ENCODE results near the gene DUSP22.
"Not testable (repeated sequence)": the region's sequence is repeated elsewhere in the genome, so short reads cannot be mapped to it uniquely, and the experiment has no call there.

The DUSP22 gene
- total RNA-seq = 24.0 reads per million, percentile 51 among the genes with 10 or more reads in this experiment

DNA sequence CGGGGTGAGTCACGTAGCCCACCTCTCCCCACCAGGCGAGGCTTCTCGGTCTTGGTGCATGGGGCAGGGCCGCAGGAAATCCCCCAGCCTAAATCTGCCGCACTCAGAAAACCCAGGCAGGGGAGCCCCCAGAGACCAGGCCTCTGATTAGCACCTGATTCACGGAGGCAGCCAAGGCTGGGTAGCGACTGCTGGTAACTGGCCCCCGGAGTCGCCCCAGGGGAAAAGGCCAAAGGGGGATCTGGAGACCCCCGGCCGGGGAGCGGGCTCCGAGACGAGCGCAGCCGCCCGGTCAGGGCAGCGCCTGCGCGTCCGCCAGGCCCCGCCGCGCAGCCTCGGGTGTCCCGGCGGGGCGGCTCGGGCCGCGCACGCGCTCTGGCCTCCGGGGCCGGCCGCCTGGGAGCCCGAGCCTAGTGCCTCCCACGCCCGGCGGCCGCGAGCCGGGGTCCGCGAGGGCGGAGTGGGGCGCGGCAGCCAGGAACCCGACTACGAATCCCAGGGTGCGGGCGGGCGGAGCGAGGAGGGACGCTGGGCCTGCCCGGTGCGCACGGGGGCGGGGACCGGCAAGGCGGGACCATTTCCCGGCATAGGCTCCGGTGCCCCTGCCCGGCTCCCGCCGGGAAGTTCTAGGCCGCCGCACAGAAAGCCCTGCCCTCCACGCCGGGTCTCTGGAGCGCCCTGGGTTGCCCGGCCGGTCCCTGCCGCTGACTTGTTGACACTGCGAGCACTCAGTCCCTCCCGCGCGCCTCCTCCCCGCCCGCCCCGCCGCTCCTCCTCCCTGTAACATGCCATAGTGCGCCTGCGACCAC, at the start of gene DUSP22:
Gene DUSP22 (plus strand): TSS at position 791 of the 809 bp plus-strand sequence. CDS start 53 bp downstream, outside the sequence.
- peak; percentile 76 for DNase-seq

- no peak for DNase-seq
Observed at GRCh38 chr6:246352-246751, 45.9 kb upstream of the DUSP22 start.

- no peak for DNase-seq
Observed at GRCh38 chr6:247351-247750, 44.9 kb upstream of the DUSP22 start.

- not testable (repeated sequence) for DNase-seq
Observed at GRCh38 chr6:248046-248445, 44.2 kb upstream of the DUSP22 start.

GRCh38 chr6:250676-251075, 41.6 kb upstream of the DUSP22 start:
- DNase-seq = no peak

DNA sequence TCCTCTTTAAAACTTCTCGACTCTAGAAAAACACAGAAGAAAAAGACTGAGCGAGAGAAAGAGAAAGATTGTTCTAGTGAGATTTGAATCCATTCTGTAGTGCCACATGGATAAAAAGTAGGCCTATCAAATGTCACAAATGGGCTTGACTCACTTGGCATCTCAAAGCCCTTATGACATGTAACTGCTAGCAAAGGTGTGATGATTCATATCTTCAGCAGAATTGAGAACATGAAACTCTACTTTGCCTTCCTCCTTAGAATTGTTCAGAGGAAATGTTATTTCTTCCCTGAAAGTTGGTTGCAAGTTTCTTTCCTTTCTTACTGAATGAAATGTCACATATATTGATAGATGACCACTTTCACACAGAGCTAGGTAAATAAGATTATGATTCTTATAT, 40.4 kb upstream of the DUSP22 start:
- DNase-seq = no peak

DNA sequence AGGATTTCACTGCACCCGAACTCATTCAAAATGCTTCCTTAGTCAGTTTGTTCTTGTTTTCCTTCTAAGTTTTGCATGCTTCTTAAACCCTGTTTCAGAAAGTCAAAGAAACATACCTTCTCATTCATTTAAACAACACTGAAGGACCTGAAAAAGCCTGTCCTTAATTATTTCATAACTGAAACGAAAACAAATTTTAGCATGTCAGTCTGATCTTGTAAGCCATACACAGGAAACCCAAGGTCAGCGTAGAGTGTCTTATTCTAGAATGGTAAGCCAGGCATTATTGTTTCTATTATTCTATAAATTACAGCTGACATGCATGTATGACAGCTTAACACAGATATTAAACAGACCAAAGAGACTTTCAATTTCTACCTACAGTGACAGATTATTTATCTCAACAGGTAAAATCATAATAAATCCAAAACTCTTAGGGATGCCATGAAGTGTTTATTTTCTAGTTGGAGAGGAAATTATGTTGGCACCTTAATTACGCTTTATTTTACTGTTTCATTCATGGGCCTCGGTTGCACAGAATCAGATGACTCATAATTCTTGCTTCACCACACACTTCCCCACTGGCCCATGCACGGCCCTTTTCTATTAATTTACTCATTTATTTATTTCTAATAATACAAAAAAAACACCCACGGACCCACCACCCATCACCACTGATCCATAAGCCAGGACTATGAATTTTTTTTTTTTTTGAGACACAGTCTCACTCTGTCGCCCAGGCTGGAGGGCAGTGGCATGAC, 39.3 kb upstream of the DUSP22 start:
- DNase-seq = no peak

GRCh38 chr6:254016-254415, 38.3 kb upstream of the DUSP22 start:
- DNase-seq = no peak

- DNase-seq = no peak
Observed at GRCh38 chr6:255041-255750, 37.1 kb upstream of the DUSP22 start.

DNA sequence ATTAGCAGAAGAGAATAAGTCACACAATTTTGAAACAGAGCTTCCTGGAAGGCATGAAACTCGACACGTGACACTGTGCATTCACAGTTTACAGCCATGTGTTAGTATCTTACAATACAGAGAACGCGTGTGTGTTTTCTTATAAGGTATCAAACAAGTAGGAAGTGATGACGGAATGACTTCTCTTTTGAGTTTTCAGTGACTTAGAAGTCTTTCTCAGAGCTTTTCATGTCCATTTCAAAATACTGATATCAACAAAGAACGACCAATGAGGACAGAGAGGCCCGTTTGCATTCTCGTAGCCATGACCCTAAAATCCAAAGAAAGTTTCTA, 36.6 kb upstream of the DUSP22 start:
- no peak for DNase-seq

GRCh38 chr6:256169-256568, 36.1 kb upstream of the DUSP22 start:
- no peak for DNase-seq

DNA sequence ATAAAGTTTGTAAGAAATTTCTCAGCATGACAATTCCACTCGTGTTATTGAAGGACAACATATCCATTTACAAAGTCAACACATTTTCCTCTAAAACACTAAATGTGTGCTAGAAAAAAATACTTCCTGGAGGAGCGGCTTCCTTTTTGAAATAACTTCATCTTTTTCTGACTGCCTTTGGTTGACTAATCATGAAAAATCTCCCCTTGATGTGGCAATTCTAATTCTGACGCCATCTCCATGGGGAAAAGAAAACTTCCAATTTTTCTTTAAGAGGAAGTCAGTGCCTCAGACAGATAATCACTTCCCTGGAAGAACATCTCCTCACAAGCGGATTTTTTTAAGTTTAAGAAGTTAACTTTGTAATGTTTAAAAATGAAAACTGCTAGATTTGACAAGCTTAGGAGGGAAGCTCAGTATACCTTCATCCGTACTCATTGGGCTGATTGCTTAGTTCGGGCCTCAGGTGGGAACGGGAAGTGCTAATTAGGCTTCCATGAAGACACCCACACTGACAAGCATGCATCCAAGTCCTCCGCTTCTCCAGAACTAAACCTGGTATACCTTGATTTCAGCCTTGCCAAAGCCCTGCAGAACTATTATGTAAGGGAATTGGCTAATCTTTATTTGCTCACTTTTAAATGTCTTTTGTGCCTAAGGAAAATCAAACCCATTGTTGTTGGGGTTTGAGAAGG, 35.1 kb upstream of the DUSP22 start:
- DNase-seq = no peak

DNA sequence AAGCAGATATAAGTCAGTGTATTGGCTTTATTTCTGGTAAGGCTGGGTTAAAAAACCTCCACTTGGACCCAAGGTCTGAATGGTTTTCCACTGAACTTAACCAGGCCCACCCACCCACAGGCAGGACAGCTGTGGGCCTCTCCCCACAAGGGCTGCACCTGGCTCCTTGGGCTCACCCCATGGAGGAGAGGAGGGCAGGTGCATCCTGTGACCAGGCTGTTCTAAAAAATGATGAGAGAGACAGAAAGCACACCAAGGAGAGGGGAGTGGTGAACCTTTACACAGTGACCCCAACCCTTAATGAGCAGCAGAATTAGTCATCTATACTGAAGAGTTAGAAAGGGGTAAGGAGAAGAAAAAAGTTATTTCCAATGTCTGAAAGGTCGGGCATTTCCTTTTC, 34.5 kb upstream of the DUSP22 start:
- DNase-seq = no peak

DNA sequence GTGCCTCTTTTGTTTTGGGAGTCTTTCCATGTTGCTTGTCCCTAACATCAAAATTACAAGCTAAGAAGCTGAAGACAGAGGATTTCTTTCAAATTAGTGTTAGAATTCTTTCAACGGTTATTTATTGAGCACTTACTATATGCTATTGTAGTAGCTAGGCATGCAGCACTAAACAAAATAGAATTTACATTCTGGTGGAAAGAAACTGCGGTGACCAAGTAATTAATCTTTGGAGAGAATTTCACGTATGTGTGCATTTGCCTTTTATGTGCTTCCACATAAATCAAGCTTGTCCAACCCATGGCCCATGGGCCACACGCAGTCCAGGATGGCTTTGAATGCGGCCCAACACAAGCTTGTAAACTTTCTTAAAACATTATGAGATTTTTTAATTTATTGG, 33.0 kb upstream of the DUSP22 start:
- DNase-seq = no peak

DNA sequence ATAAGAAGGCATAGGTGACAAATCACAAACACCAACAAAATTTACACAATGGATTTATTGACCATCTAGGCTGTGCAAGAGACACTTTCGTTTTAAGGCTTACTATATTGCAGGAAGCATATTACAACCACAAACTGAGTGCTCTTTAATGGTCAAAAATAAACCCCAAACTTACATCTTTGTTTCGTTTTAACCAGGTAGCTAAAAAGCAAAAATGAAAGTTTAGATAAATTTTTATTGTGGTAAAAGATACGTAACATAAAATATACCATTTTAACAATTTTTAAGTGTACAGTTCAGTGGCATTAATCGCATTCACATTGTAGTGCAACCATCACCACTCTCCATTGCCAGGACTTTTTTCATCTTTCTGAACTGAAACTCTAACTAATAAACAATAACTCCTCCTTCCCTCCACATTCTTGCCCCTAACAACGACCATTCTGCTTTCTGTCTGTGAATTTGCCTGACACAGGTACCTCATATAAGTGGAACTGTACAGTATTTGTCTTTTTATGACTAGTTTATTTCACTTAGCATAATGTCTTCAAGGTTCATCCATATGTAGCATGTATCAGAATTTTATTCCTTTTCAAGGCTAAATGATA, 32.3 kb upstream of the DUSP22 start:
- DNase-seq = no peak

- DNase-seq = no peak
Observed at GRCh38 chr6:264626-265025, 27.7 kb upstream of the DUSP22 start.

DNA sequence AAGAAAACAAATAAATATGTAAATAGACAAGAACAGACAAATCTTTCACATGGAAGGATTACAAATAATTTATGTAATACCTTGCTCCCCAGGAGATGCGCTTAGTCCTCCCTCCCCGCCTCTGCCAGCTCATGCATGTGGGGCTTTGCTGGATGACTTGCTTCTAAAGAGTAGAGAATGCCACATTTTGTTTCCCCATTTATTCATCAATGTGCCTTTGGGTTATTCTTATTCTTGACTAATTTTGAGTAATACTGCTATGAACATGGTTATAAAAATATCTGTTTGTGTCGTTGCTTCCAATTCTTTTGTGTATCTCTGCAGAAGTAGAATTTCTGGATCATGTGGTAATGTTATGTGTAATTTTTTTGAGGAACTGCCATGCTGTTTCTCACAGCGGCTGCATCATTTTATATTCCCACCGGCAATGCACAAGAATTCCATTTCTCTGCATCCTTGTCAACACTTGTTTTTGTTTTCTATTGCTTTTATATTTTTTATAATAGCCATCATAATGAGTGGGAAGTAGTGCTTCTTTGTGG, 23.8 kb upstream of the DUSP22 start:
- no peak for DNase-seq

DNA sequence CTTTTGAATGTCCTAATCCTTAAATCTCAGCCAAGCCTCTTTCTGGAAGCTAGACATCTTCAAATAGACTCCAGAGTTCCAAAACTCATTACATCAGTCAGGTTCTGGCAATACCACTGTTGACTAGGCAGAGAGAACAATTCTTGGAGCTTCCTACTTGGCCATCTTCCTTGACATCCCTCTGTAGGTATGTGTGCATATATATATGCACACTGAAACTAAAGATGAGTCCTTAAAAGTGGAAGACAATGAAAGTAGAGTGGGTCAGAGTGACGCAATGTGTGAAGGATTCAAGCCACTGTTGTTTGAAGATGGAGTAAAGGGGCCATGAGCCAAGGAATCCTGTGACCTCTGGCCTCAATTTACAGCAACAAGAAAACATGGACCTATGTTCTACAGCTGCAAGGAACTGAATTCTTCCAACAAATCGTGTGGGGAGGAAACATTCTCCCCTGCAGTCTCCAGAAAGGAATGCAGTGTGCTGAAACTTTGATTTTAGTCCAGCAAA, 18.7 kb upstream of the DUSP22 start:
- no peak for DNase-seq

- DNase-seq = no peak
Observed at GRCh38 chr6:277746-278145, 14.5 kb upstream of the DUSP22 start.

- DNase-seq = no peak
Observed at GRCh38 chr6:278494-278893, 13.8 kb upstream of the DUSP22 start.

- no peak for DNase-seq
Observed at GRCh38 chr6:279341-280029, 12.8 kb upstream of the DUSP22 start.

Data from effector CD4-positive, alpha-beta T cell (primary cell).